Dendritic cell treated with granulocyte-macrophage colony-stimulating factor and Interleukin-4, amounts not matched to agents 40 ng/mL and 50 ng/mL, for 4 days (primary cell): Measurements from ENCODE around the gene TIMM17A.
"Not testable (repeated sequence)": the region's sequence is repeated elsewhere in the genome, so short reads cannot be mapped to it uniquely, and the experiment has no call there.

ENCODE experiments used
- H3K27ac Mint-ChIP-seq: one replicate; pipeline ENCODE4 v1.8.0; 2022; ENCODE audit warnings: mild to moderate bottlenecking, mixed read lengths
- H3K27me3 Mint-ChIP-seq: one replicate; pipeline ENCODE4 v1.8.0; 2022; ENCODE audit warnings: mild to moderate bottlenecking, mixed read lengths
- H3K36me3 Mint-ChIP-seq: one replicate; pipeline ENCODE4 v1.8.0; 2022; ENCODE audit warnings: low read depth, mixed read lengths
- H3K4me1 Mint-ChIP-seq: one replicate; pipeline ENCODE4 v1.8.0; 2022; ENCODE audit warnings: low read depth, mixed read lengths
- H3K4me3 Mint-ChIP-seq: one replicate; pipeline ENCODE4 v1.8.0; 2022; ENCODE audit warnings: mild to moderate bottlenecking, moderate library complexity, mixed read lengths
- H3K9me3 Mint-ChIP-seq: one replicate; pipeline ENCODE4 v1.8.0; 2022; ENCODE audit warnings: mixed read lengths
- intact Hi-C: fragments of 100-400 bp; cut with micrococcal nuclease; formaldehyde crosslinking; loops from one replicate; pipeline ENCODE4 v1.15.0; 2022

Gene TIMM17A

GRCh38 chr1:201930137-201930536 is 25.2 kb upstream of the TIMM17A start:
- H3K36me3 Mint-ChIP-seq, result no peaks in the 10 kb centered on the region
- intact Hi-C loops, result no loop called here

GRCh38 chr1:201930803-201931202 is 24.5 kb upstream of the TIMM17A start:
- Mint-ChIP-seq H3K4me3 (no peak overlapping the region), H3K9me3 (no peaks in the 10 kb centered on the region), H3K27ac (no peak overlapping the region), H3K27me3 (peaks cover 13% of the 10 kb centered on the region), H3K4me1 (no peaks in the 10 kb centered on the region), H3K36me3 (no peaks in the 10 kb centered on the region)
- intact Hi-C loops, result no loop called here

More at GRCh38 chr1:201930137-201930536, 25.2 kb upstream of the TIMM17A start:
- peaks cover 15% of the 10 kb centered on the region for H3K27me3 Mint-ChIP-seq
- H3K4me3 Mint-ChIP-seq, result no peak overlapping the region
- no peak overlapping the region for H3K27ac Mint-ChIP-seq
- no peaks in the 10 kb centered on the region for H3K9me3 Mint-ChIP-seq
- H3K4me1 Mint-ChIP-seq, result no peaks in the 10 kb centered on the region

GRCh38 chr1:201933840-201934430 is 21.4 kb upstream of the TIMM17A start:
- intact Hi-C loops, result no loop called here
- Mint-ChIP-seq H3K4me1 (peaks cover 10% of the 10 kb centered on the region), H3K9me3 (no peaks in the 10 kb centered on the region), H3K4me3 (no peak overlapping the region), H3K27ac (no peak overlapping the region), H3K27me3 (peaks cover 14% of the 10 kb centered on the region), H3K36me3 (no peaks in the 10 kb centered on the region)

- peaks cover 17% of the 10 kb centered on the region for H3K27me3 Mint-ChIP-seq
- peaks cover 10% of the 10 kb centered on the region for H3K4me1 Mint-ChIP-seq
Measured at GRCh38 chr1:201937624-201938213, 17.6 kb upstream of the TIMM17A start.

GRCh38 chr1:201938440-201939035 is 16.8 kb upstream of the TIMM17A start:
- Mint-ChIP-seq H3K4me3 (no peak overlapping the region), H3K27ac (peak overlapping the region; percentile 61), H3K4me1 (peaks cover 10% of the 10 kb centered on the region), H3K27me3 (peaks cover 20% of the 10 kb centered on the region), H3K36me3 (no peaks in the 10 kb centered on the region), H3K9me3 (no peaks in the 10 kb centered on the region)
- intact Hi-C loops, result no loop called here

More at GRCh38 chr1:201937624-201938213, 17.6 kb upstream of the TIMM17A start:
- H3K36me3 Mint-ChIP-seq, result no peaks in the 10 kb centered on the region
- H3K9me3 Mint-ChIP-seq, result no peaks in the 10 kb centered on the region
- no peak overlapping the region for H3K4me3 Mint-ChIP-seq
- peak overlapping the region; percentile 61 for H3K27ac Mint-ChIP-seq
- intact Hi-C loops, result no loop called here

GRCh38 chr1:201939148-201939547 is 16.2 kb upstream of the TIMM17A start:
- H3K4me3 Mint-ChIP-seq, result no peak overlapping the region

GRCh38 chr1:201939574-201939973 is 15.7 kb upstream of the TIMM17A start:
- H3K4me3 Mint-ChIP-seq, result no peak overlapping the region
- peaks cover 10% of the 10 kb centered on the region for H3K4me1 Mint-ChIP-seq
- H3K27ac Mint-ChIP-seq, result no peak overlapping the region
- peaks cover 22% of the 10 kb centered on the region for H3K27me3 Mint-ChIP-seq
- H3K9me3 Mint-ChIP-seq, result no peaks in the 10 kb centered on the region
- no peaks in the 10 kb centered on the region for H3K36me3 Mint-ChIP-seq
- intact Hi-C loops, result no loop called here

More at GRCh38 chr1:201939148-201939547, 16.2 kb upstream of the TIMM17A start:
- intact Hi-C loops, result no loop called here
- H3K36me3 Mint-ChIP-seq, result no peaks in the 10 kb centered on the region
- peaks cover 22% of the 10 kb centered on the region for H3K27me3 Mint-ChIP-seq
- H3K4me1 Mint-ChIP-seq, result peaks cover 10% of the 10 kb centered on the region
- no peaks in the 10 kb centered on the region for H3K9me3 Mint-ChIP-seq
- H3K27ac Mint-ChIP-seq, result no peak overlapping the region

- H3K4me3 Mint-ChIP-seq, H3K36me3 Mint-ChIP-seq, H3K9me3 Mint-ChIP-seq, H3K27ac Mint-ChIP-seq, intact Hi-C loops: not testable (repeated sequence)
- peaks cover 24% of the 10 kb centered on the region for H3K27me3 Mint-ChIP-seq
- H3K4me1 Mint-ChIP-seq, result peaks cover 13% of the 10 kb centered on the region
Measured at GRCh38 chr1:201940316-201940715, 15.0 kb upstream of the TIMM17A start.

- Mint-ChIP-seq H3K27me3 (peaks cover 34% of the 10 kb centered on the region), H3K4me3 (no peak overlapping the region), H3K9me3 (no peaks in the 10 kb centered on the region), H3K36me3 (no peaks in the 10 kb centered on the region), H3K27ac (no peak overlapping the region), H3K4me1 (peaks cover 23% of the 10 kb centered on the region)
- intact Hi-C loops, result no loop called here
Measured at GRCh38 chr1:201941420-201942128, 13.7 kb upstream of the TIMM17A start.

GRCh38 chr1:201942129-201942495 is 13.2 kb upstream of the TIMM17A start:
- Mint-ChIP-seq H3K36me3 (no peaks in the 10 kb centered on the region), H3K9me3 (no peaks in the 10 kb centered on the region), H3K27me3 (peaks cover 40% of the 10 kb centered on the region), H3K4me1 (peaks cover 27% of the 10 kb centered on the region), H3K27ac (no peak overlapping the region), H3K4me3 (no peak overlapping the region)
- intact Hi-C loops, result no loop called here

GRCh38 chr1:201944002-201944401 is 11.3 kb upstream of the TIMM17A start:
- Mint-ChIP-seq H3K4me3 (no peak overlapping the region), H3K4me1 (peaks cover 17% of the 10 kb centered on the region), H3K27me3 (peaks cover 53% of the 10 kb centered on the region), H3K27ac (no peak overlapping the region), H3K9me3 (no peaks in the 10 kb centered on the region), H3K36me3 (no peaks in the 10 kb centered on the region)
- intact Hi-C loops, result no loop called here

- Mint-ChIP-seq H3K4me1 (peaks cover 17% of the 10 kb centered on the region), H3K4me3 (no peak overlapping the region), H3K27ac (no peak overlapping the region), H3K36me3 (no peaks in the 10 kb centered on the region), H3K27me3 (peaks cover 55% of the 10 kb centered on the region), H3K9me3 (no peaks in the 10 kb centered on the region)
- intact Hi-C loops, result no loop called here
Measured at GRCh38 chr1:201944639-201945038, 10.7 kb upstream of the TIMM17A start.

GRCh38 chr1:201945157-201945556 is 10.1 kb upstream of the TIMM17A start:
- Mint-ChIP-seq H3K27me3 (peaks cover 56% of the 10 kb centered on the region), H3K4me1 (peaks cover 17% of the 10 kb centered on the region), H3K27ac (no peak overlapping the region), H3K9me3 (no peaks in the 10 kb centered on the region), H3K36me3 (no peaks in the 10 kb centered on the region), H3K4me3 (no peak overlapping the region)
- intact Hi-C loops, result no loop called here

- intact Hi-C loops, result no loop called here
- H3K36me3 Mint-ChIP-seq, result no peaks in the 10 kb centered on the region
- H3K4me1 Mint-ChIP-seq, result peaks cover 17% of the 10 kb centered on the region
- H3K27ac Mint-ChIP-seq, result no peak overlapping the region
- H3K27me3 Mint-ChIP-seq, result peaks cover 57% of the 10 kb centered on the region
- no peaks in the 10 kb centered on the region for H3K9me3 Mint-ChIP-seq
- no peak overlapping the region for H3K4me3 Mint-ChIP-seq
Measured at GRCh38 chr1:201945863-201946223, 9.5 kb upstream of the TIMM17A start.
